GM19372 (cell line): Measurements from ENCODE around the gene COL6A5.

ENCODE experiments used
- ATAC-seq: cut with Tn5 transposase; IDR thresholded peaks from one replicate; pipeline ENCODE4 v1.9.1; 2021; ENCODE audit warnings: mild to moderate bottlenecking, low read depth, moderate library complexity; ENCODE audit not compliant: unreplicated experiment

COL6A5 gene

DNA sequence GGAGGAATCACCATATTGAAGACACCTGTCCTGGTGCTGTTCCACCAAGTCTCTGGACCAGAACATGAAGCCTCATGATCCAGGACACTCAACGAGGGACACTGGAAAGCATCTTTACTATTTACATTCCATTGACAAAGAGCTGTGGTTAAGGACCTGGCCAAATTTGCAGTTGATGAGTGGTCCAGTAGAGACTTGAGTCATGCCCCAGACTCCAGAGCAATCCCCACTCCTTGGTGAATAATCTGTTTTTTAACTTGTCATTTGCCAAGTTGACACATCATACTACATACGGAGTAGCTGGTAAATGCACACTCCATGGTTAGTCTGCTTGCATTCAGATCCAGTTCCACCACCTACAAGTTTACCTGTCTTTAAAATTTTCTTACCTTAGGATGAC lies 170.3 kb downstream of the COL6A5 start:
- no peak for ATAC-seq

DNA sequence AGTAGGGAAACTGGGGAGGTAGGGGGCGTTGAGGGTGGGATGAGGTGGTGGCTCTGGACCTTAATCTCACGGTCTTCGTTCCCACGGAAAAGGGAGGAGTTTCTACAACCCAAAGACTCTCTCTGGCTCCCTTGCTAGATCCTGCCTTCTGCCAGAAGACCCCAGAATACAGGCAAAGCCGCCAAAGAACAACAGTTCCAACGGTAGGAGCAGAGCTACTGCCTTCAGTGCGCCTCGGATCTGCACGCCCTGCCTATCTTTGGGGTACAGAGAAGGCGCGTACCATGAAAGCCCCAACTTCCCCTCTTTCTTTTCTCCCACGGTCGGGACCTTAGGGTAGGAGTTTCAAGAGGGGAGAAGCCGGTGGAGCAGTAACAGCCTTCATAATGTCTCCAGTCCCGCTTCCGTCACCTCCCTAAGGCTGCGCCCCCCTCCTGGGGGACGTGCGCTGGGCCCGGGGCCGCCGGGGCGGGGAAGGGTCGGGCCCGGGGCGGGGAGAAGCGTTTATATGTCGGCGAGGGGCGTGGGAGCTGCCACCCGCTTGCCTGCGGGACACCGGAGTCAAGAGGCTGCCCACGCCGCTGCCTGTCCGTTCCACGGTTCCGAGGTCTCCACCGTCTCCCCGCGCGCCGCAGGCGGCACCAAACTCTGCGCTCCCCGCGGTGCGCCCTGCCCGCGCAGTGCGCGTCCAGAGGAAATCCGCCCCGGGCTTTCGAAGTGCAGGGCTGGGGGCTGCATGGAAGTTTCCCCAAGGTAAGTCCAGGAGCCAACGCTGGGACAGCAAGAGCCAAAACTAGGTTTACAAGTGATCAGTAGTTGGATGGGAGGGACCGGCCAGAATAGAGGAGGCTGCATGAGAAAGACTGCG lies 171.4 kb downstream of the COL6A5 start, which contains the start of gene COL6A6:
COL6A6 (plus strand) TSS at position 533 of the 868 bp plus-strand sequence. CDS start 43,188 bp downstream, outside the sequence.
- ATAC-seq, result no peak

DNA sequence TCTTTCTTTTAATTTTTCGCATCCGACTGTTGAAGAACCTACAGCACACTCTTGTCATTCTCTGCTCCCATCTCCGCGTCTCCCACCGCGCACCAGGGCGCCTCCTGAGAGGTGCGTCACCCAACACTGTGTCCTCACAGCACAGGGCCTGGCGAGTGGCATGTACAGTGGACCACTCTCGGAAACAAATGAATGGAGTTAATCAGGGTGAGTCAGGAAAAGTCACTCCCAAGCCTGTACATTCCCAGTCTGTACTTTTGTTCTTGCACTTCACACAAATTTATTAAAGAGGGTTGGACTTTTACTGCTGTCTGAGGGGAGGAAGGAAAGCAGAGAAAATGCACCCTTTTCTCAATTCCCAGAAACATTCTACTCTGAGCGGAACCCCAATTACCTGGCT lies 172.1 kb downstream of the COL6A5 start:
- ATAC-seq, result no peak

DNA sequence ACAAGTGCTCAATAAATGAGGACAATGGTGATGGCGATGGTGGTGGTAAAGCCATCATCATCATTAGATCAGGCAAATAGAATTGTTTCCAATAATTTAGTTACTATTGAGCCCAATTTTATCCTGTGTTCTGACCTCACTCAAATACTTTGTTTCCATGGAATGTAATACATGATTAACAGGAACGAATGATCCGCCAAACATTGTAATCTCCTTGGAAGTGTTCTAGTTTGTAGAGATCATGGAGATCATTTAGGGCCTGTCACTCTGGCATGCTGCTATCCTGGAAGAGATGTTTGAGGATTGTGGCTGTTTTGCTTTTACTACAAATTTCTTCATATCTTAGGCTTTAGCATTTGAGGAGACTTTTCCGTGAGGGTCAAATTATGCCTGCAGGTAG lies 174.3 kb downstream of the COL6A5 start:
- no peak for ATAC-seq

DNA sequence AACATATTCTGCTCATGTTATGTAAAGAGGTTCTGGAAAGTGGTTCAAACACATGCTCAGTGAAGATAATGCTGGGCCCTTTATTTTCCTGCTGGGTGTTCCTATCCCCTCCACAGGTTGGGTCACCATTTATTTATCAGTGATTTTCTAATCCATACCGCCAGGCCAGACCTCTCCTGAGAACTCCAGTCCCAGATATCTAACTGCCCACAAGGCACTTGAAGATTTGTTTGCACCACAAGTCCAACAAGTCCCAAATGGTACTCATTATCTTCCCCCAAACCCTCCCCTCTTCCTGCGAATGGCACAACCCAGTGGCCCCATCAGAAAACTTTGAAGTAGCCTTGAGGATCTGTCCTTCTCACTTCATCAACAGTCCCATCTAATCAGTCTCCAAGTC lies 176.9 kb downstream of the COL6A5 start:
- no peak for ATAC-seq

DNA sequence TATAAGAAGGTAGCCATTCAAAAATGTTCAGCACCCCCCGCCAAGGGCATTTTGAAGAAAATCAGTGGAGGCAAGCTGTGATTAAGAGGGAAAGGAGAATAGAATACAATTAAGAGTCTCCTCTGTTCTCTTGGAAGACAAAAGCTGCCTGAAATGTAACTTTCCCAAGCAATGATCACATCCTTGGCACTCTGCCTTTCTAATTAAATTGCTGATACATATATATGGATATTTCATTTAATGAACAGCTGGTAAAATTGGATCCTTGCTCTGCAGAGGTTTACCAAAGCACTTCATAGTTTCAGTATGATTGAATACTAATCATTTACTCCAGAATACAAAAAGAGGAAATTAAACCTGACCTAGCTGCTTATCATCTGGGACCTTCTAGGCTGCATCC lies 182.0 kb downstream of the COL6A5 start:
- ATAC-seq, result no peak

DNA sequence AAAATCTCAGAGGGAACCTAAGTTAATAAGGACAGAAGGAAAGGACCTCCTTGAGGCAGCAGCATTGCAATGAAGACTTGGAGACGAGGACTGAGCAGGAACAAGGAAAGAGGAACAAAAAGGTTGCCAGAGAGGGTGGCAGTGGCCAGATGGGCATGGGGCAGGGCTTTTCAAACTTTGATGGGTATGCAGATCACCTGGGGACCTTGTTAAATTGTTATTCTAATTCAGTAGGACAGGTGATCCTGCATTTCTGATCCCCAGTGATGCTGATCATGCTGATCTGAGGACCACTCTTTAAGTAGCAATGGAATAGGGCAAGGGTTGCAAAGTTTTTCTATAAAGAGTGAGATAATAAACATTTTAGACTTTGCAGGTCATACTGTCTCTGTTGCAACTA lies 182.6 kb downstream of the COL6A5 start:
- no peak for ATAC-seq

DNA sequence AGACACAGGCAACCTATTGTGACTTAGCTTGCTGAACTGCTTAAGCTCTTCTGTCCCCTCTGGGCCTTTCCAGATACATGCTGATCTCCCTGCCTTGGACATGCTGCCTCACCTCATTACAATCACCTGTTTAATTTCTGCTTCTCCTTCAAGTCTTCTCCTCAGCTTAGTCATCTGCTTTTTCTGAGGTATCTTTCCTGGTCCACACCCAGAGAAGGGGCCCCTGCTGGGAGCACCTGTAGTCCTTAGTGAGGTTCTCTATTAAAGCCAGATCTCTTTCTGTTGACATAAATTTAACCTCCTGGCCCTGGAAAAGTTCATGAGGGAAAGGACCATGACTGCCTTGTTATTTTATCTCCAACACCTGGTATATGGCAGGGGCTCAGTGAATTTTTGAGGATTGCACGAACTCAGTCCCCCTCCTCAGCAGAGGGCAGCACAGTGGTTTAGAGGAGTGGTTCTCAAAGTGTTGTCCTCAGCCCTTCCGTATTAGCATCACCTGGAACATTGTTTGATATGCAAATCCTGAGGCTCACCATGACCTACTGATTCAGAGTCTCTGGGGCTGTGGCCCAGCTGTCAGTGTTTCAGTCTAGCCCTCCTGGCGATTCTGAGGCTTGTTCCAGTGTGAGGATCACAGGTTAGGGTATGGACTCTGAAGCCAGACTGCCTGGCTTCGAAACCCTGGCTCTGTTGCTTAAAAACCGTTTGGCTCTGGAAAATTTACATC lies 184.2 kb downstream of the COL6A5 start:
- no peak for ATAC-seq

DNA sequence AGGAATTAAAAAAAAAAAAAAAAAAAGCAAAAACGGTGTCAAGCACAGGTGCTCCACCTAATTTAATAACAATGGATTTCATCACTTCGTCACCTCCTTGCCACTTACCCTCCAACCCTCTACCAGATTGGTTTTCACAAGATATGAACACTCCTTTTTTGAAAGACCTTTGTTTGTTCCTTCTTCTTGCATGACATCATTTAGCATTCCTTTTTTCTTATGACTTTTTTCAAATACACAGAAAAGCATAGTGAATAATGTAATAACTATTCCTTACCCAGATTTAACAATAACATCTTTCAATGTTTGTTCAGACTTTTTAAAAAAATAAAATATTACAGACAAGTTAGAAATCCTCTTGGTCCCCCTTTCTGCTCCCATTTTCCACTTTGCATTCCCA lies 187.8 kb downstream of the COL6A5 start:
- no peak for ATAC-seq
